CD4-positive, alpha-beta T cell treated with Interleukin-4 for 1 hour (primary cell): Measurements from ENCODE around the gene TMEM131.
A peak's percentile ranks its signal among the peaks of the same experiment; 100 is the strongest.
"Not testable (repeated sequence)": the region's sequence is repeated elsewhere in the genome, so short reads cannot be mapped to it uniquely, and the experiment has no call there.

Experiments
- DNase-seq, 2 donors: peaks; one replicate each; pipeline ENCODE4 v3.0.0-alpha.2; 2020 to 2022

Gene TMEM131

DNA sequence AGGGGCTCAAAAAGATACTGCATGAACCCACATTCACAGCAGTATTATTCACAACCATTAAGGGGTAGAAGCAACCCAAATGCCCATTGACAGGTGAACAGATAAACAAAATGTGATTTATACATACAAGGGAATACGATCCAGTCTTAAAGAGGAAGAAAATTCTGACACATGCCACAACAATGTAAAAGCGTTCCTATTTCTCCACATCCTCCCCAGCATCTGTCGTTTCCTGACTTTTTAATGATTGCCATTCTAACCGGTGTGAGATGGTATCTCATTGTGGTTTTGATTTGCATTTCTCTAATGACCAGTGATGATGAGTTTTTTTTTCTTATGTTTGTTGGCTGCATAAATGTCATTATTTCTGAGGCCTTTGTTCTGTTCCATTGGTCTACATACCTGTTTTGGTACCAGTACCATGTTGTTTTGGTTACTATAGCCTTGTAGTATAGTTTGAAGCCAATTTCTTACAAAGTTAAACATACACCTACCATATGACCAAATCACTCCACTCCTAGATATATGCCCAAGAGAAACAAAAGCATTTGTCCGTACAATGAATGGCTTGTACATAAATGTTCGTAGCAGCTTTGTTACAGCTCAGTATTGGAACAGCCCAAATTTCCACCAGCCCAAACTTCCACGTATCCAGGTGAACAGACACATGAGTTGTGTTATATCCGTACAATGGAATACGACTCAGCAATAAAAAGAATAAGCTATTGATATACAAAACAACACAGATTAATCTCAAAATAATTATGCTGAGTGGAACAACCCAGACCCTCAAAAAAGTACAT is 85.1 kb downstream of the TMEM131 start:
- no peak for DNase-seq

- DNase-seq: no peak
These were observed 87.5 kb downstream of the TMEM131 start for GRCh38 chr2:97908208-97908676.

DNA sequence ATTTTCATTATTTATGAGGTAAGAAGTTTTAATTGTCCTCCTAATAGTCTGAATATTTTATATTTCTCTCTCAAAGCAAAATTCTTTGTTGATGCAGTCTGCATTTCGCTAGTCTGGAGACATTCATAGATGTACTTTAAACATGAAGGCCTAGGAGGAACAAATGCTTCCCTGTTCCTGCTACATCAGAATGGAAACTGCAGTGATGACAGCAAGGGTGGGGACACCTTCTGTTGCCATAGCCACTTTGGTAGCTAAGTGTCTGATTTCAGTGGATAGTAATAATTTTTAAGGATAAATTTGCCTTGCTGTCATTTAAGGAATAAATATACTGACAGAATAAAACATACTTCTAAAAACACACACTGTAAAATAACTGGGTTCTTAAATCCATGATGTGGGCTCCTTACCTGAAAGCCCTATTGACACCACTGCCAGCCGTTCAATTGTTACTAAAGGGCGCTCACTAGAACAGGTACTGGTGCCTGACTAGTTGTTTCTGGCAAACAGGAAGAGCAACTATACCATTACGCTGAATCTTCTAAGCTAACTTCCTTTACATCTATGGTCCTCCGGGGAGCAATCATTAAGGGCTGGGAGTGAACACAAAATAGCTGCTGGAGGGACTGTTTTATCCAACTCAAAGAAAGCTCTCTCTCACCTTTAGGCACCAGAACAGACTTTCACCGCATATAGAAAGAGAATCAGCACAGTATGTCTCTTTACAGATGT is 88.2 kb downstream of the TMEM131 start:
- DNase-seq: no peak

- DNase-seq: no peak
These were observed 89.4 kb downstream of the TMEM131 start for GRCh38 chr2:97906307-97906706.

DNA sequence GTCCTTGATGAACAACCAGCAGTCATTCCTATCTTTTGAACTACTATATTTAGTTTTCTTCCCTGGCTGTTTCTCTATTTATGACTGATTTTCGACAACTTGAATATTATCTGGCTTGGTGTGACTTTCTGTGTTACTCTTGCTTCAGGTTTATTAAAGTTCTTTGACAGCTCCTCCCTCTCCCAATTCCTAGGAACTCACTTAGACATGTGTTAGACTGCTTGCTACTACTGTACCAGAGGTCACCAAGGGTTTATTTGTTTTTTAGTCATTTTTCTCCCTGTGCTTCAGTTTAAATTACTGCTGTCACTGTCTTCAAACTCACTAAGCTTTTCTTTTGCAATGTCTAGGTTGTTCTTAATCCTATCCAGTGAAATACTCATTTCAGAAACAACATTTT is 90.5 kb downstream of the TMEM131 start:
- no peak for DNase-seq

- DNase-seq: no peak
These were observed 93.9 kb downstream of the TMEM131 start for GRCh38 chr2:97901862-97902261.

GRCh38 chr2:97900806-97901205 is 94.9 kb downstream of the TMEM131 start:
- DNase-seq: no peak

GRCh38 chr2:97893042-97893441 is 102.7 kb downstream of the TMEM131 start:
- DNase-seq: not testable (repeated sequence)

- DNase-seq: no peak
These were observed 104.1 kb downstream of the TMEM131 start for GRCh38 chr2:97891611-97892010.

GRCh38 chr2:97889156-97889555 is 106.6 kb downstream of the TMEM131 start:
- DNase-seq: no peak

DNA sequence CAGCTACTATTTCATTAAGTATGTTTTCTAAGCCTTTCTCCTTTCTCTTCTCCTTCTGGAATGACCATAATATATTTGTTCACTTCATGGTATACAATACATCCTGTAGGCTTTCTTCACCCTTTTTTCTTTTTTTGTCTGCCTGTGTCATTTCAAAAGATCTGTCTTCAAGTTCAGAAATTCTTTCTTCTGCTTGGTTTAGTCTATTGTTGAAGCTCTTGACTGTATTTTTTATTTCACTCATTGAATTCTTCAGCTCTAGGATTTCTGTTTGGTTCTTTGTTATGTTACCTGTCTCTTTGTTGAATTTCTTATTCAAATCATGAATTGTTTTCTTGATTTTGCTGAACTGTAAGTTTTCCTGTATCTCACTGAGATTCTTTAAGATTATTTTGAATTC is 109.9 kb downstream of the TMEM131 start:
- DNase-seq: no peak

DNA sequence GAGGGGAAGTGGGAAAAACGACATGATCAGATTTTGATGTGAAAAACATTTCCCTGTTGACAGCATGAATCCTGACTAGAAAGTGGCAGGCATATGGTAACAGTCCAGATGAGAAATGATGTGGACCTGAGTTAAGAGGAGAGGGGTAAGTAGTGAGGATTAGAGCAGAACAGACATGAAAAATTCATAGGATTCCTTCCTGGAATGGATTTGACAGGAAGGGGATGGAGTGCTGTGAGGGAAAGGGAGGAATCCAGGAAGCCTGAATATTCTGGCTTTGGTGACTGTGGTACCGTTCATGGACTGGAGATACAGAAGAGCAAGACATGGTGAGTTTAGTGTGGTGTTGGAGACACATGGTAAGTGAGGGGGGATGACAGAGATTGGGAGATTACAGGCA is 115.4 kb downstream of the TMEM131 start:
- no peak for DNase-seq

DNA sequence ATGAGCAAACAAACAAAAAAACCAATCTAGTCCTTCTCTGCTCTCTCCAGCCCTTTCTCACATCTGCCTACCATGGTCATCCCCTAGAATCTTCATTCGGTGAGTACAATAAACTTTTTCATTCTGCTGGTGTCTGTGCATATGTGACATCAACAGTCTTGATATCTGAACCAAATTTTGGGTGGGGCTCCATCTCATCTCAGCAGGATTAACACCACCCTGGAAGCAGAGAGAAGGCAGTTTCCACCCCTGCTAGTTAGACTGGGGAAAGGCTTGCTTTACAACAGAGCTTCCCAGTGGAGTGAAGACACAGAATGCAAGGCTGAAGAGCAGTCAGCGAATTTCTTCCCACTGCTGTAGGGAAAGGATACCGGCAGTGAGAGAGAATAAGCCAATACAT is 116.9 kb downstream of the TMEM131 start:
- DNase-seq: no peak

GRCh38 chr2:97878317-97878716 is 117.4 kb downstream of the TMEM131 start:
- DNase-seq: not testable (repeated sequence)

GRCh38 chr2:97871096-97871780 is 124.5 kb downstream of the TMEM131 start:
- no peak for DNase-seq

- DNase-seq: peak; percentile 36 to 38
These were observed 125.3 kb downstream of the TMEM131 start for GRCh38 chr2:97870396-97870843.

DNA sequence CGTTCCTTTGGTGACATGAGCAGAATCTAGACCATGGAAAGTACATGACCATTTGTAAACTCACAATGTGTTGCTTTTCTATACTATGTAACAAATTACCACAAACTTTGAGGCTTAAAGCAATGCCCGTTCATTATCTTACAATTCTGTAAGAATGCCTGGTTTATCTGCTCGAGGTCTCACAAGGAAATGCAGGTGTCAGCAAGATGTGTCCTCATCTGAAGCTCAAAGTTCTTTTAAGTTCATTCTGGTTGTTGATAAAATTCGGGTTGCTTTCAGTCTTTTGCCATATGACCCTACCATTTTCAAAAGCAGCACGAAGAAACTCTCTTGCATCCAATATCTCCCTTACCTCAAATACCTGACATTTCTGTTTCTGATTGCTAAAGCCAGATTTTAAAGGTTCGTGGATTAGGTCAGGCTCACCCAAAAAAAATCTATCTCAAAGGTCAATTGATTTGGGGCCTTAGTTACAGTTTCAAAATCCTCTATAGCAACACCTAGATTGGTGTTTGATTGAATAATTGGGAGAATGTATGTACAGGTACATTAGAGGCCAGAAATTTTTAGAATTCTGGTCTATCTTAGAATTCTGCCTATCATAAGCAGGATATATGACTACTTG is 125.9 kb downstream of the TMEM131 start:
- DNase-seq: no peak

DNA sequence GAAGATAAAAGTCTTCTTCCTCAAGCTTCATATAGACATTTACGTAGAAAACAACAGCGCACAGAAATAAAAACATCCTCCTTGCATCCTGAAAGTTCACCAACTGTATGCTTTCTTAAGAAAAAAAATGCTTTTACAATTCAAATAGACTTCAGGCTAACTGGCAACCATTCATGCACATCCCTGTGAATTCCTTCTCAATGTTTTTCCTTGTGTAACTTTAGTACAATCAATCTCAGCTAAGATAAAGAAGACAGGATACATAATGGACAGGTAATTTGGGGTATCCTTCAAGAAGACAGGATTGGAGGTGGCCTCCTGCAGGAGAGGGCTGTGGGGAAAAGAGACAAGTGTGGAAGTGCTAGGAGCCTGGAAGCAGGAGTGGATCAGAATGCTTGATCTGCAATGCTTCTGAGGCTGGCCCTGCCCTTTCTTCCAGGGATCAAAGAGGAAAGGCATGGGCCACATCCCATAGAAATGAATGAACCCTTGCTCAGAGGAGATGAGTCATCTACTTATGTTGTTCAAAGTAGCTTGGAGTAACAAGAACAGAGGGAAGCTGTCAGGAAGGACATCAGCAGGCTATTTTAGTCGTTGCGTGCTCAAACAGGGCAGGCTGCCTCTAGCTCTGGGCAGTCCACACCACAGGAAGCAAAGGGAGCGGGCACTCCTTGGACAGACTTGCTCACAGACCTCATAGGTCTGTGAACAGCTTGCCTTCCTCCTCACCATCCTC is 126.6 kb downstream of the TMEM131 start:
- no peak for DNase-seq

GRCh38 chr2:97863829-97864228 is 131.9 kb downstream of the TMEM131 start:
- DNase-seq: no peak

DNA sequence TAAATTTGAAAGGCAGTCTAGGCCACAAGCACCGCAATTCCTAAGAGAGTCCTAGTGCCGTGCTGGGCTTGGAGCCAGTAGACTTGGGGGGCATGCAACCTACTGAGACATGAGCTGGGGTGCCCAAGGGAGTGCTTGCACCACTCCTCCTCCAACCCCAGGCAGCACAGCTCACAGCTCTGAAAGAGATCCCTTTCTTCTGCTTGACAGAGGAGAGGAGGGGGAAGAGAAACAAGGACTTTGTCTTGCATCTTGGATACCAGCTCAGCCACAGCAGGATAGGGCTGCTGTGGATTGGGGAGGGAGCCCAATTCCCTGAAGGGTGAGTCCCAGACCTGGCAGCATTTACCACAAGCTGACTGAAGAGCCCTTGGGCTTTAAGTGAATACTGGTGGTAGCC is 134.6 kb downstream of the TMEM131 start:
- no peak for DNase-seq

- DNase-seq: no peak
These were observed 137.3 kb downstream of the TMEM131 start for GRCh38 chr2:97858442-97858841.

DNA sequence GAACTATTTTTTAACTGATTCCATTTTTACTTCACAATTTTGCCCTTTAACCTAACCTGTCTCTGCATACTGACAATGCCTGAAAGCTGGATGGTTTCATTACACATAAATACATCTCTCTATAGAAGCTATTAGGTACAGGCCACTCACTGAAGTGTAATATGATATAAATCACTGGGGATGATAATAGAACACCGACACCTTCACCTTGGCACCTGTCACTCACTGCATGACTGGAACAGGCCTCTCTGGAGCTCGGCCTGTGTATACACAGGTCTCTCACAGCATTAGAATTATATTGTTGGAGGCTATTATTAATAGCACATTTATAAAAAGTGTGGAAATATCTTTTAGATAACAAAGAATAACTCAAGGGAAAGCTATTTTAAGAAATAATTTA is 138.2 kb downstream of the TMEM131 start:
- no peak for DNase-seq
